ENCODE data around the gene APOBEC3A. TPM values are rescaled to one million over a fixed set of nuclear protein-coding genes. Genes with fewer than 3 reads are reported as not detected.

The APOBEC3A gene
- total RNA-seq, 1 experiment from 2014 or later: not detected

DNA sequence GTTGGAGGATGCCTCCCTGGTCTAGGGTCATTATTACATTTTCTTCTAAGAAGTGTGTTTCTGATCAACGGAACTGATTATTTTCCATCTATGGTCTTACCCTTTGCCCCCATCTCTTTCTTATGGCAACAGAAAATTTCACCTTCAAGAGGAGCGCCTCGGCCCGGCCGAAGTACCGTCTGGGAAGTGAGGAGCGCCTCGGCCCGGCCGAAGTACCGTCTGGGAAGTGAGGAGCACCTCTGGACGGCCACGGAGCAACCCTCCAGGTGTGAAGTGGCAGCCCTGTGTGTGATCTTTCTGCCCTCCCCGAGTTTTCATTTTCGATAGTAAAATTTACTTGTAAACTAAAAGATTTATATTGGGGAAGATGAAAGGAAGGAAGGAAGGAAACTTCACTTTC is 53.5 kb downstream of the APOBEC3A start (continued):
- TF ChIP-seq, protein P1, sequence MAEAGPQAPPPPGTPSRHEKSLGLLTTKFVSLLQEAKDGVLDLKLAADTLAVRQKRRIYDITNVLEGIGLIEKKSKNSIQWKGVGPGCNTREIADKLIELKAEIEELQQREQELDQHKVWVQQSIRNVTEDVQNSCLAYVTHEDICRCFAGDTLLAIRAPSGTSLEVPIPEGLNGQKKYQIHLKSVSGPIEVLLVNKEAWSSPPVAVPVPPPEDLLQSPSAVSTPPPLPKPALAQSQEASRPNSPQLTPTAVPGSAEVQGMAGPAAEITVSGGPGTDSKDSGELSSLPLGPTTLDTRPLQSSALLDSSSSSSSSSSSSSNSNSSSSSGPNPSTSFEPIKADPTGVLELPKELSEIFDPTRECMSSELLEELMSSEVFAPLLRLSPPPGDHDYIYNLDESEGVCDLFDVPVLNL (CRISPR knock-in tag; IDR thresholded peaks at IDR 0.05; ENCODE audit: borderline replicate concordance, low read depth): no peak

Other genes starting within 250 kb of the APOBEC3A start
- 17.7 to 30.1 TPM (median 18.6 TPM) in 3 replicates for gene SUN2, start 201.6 kb upstream of the APOBEC3A start, total RNA-seq (2021)
- gene DNAL4, start 163.5 kb upstream of the APOBEC3A start, total RNA-seq (2021): 11.8 to 12.2 TPM (median 12.1 TPM) in 3 replicates
- 10.4 to 11.2 TPM (median 10.6 TPM) in 3 replicates for gene NPTXR, start 113.6 kb upstream of the APOBEC3A start, total RNA-seq (2021)
- gene CBX6, start 85.4 kb upstream of the APOBEC3A start, total RNA-seq (2021): 21.5 to 27.0 TPM (median 23.8 TPM) in 3 replicates
- 4.0 to 7.5 TPM (median 6.4 TPM) in 3 replicates for gene APOBEC3B, start 24.7 kb downstream of the APOBEC3A start, total RNA-seq (2021)
- 33.4 to 40.4 TPM (median 39.4 TPM) in 3 replicates for gene APOBEC3C, start 56.6 kb downstream of the APOBEC3A start, total RNA-seq (2021)
- 5.4 to 10.6 TPM (median 7.0 TPM) in 3 replicates for gene APOBEC3D, start 63.5 kb downstream of the APOBEC3A start, total RNA-seq (2021)
- 8.7 to 13.1 TPM (median 11.0 TPM) in 3 replicates for gene APOBEC3F, start 83.3 kb downstream of the APOBEC3A start, total RNA-seq (2021)
- gene APOBEC3G, start 119.7 kb downstream of the APOBEC3A start, total RNA-seq (2021): 1.8 to 2.2 TPM (median 2.1 TPM) in 3 replicates
- 0.42 to 0.80 TPM (median 0.66 TPM) in 3 replicates for gene APOBEC3H, start 139.6 kb downstream of the APOBEC3A start, total RNA-seq (2021)
- 10.6 to 11.1 TPM (median 10.6 TPM) in 3 replicates for gene CBX7, start 195.1 kb downstream of the APOBEC3A start, total RNA-seq (2021)